GM18517 (cell line): ENCODE measurements around the gene RAB12.
"Not testable (repeated sequence)": the region's sequence is repeated elsewhere in the genome, so short reads cannot be mapped to it uniquely, and the experiment has no call there.

Experiments
- ATAC-seq: cut with Tn5 transposase; IDR thresholded peaks from one replicate; pipeline ENCODE4 v1.9.1; 2021; ENCODE audit warnings: mild to moderate bottlenecking, moderate library complexity; ENCODE audit not compliant: unreplicated experiment

RAB12 gene, protein sequence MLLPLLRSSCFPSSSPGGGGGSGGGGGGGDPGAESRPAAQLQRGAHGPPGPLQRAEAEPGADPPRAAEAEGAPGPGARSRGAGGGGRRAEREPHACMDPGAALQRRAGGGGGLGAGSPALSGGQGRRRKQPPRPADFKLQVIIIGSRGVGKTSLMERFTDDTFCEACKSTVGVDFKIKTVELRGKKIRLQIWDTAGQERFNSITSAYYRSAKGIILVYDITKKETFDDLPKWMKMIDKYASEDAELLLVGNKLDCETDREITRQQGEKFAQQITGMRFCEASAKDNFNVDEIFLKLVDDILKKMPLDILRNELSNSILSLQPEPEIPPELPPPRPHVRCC

DNA sequence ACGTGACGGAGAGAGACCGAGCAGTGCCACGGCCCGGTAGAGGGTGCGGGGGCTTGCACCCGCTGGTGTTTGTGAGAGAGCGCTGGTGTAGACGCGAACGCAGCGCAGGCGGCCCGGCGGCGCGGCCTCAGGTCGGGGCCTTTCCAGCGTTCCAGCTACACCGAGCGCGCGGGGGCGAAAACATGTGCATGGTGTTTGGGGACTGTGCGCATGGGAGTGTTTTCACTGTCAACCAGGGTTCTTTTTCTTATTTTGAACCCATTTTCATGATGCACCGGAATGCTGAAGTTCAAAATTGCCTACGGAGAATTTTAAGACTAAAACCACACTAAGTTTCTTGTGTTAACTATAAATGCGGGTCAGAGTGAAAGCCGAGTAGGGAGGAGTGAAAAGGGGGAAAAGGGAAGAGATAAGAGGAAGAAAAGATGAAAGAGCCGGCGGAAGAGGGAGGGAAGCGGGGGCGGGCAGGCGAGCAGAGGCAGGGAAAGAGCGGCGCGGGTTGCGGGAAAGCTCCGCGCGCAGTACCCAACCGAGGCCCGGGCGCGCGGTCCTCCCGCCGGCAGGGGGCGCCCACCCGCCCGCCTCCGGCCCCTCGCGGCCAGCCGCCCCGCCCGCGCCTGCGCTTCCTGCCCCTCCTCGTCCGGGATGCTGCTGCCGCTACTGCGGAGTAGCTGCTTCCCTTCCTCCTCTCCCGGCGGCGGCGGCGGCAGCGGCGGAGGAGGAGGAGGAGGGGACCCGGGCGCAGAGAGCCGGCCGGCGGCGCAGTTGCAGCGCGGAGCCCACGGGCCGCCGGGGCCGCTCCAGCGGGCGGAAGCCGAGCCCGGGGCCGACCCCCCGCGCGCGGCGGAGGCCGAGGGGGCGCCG, at the start of gene RAB12:
Gene RAB12, plus strand, starts transcription at position 643 of the 864 bp plus-strand sequence. Its CDS starts 3 bp downstream, at position 646.
- no peak for ATAC-seq

DNA sequence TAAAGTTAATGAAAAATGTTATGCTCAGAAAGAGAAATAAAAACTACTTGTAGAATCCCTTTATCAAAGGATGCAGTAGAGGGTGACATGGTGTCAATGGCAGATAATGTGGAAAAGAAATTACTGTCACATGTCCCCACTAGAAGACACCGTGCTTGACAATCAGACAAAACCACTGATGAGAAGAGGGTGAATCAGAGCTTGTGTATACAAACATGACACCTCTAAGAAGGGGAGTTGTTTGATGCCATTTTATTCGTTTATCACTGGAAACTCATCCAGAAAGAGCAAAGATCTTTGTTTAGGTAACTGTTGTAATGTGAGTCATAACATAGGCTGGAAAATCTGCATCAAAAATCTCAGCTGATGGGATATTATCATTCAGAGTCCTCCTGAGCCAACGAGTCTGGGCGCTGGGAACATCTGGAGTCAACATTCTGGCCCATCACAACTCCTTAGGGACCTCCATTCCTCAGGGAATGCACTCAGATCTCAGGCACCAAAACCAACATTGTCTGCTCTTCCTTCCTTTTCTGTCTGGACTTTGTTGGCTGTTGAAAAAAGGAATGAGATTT, 49.5 kb upstream of the RAB12 start:
- no peak for ATAC-seq

DNA sequence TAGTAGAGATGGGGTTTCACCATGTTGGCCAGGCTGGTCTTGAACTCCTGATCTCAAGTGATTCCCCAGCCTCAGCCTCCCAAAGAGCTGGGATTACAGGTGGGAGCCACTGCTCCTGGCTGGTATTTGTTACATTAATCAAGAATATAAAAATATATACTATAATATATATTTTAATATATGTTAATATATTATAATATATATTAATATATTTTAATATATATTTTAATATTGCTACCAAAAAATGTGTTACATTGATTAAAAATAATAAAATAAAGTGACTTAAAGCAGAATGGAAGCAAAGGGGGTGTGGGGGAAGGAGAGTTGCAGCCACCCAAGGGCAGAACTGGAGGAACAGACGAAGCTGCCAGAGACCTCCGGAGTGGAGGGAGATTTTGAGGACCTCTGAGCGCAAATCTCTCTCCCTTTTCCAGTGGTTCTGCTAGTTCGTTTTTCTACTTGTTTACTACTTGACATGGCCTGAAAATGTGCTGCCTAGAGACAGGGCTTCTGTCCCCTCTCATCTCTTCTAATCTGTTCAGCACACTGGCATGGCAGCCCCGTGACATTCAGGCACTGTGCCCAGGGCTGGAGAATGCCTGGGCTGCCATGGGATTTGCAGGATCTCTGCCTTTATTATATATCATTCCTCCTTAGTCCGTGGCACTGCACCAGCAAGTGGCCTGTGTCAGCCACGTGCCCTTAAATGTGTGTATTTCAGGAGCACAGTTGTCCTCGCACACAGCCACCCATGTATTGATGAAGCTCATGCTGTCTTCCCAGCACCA, 47.9 kb upstream of the RAB12 start:
- no peak for ATAC-seq

DNA sequence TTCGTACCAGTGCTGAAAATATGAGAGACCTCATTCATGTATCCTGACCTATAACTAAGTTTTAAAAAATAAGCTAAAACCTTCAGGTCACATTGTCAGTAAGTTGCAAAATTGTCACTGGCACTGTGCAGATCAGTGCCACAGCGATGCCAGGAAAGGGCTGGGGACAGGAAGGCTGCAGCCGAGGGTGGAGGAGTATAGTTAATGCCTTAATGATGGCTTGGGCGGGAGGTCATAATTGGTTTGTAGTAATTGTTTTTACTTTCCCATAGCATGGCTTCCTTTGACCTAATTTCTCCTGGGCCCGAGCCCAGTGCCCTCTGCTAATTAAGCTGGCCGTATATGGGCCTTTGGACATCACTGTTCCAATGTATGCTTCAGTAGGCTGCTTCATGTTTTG, 47.2 kb upstream of the RAB12 start:
- ATAC-seq, result no peak

DNA sequence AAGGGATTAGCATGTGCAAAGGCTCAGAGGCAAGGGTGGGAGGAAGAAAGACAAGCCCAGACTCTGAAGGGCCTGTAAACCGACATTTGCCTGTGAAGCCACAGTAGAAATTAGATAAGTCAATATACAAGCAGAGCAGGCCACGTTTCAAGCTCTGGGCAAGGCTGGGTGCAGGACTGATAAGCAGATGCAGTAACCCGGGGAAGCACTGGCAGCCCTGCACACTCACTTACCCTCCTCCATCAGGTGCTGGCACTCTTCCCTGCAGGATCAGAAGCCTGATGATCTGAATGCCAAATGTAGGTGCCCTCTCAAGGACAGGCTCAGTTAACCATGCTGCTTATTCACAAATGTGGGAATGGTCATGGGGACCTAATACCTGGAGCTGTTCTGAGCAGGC, 46.3 kb upstream of the RAB12 start:
- no peak for ATAC-seq

DNA sequence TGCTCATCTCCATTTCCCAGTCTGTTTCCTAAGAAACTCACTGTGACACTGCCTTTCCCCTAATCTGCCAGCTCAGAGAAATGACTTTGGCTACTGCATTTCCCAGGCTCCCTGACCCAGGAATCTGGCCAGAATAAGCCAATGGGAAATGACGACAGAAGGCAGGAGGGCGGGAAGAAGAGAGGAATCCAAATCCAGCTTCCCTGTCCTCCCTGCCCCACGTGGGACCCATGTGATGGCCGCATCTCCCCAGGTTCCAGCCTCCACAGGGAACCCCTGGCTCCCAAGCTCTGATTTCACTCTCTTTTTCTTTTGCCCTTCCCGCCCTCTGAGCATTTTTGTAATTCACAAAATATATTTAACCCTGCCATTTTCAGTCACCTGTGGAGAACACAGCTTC, 37.8 kb upstream of the RAB12 start:
- no peak for ATAC-seq

DNA sequence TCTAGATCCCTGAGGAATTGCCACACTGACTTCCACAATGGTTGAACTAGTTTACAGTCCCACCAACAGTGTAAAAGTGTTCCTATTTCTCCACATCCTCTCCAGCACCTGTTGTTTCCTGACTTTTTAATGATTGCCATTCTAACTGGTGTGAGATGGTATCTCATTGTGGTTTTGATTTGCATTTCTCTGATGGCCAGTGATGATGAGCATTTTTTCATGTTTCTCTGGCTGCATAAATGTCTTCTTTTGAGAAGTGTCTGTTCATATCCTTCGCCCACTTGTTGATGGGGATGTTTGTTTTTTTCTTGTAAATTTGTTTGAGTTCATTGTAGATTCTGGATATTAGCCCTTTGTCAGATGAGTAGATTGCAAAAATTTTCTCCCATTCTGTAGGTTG, 35.5 kb upstream of the RAB12 start:
- ATAC-seq, result not testable (repeated sequence)

DNA sequence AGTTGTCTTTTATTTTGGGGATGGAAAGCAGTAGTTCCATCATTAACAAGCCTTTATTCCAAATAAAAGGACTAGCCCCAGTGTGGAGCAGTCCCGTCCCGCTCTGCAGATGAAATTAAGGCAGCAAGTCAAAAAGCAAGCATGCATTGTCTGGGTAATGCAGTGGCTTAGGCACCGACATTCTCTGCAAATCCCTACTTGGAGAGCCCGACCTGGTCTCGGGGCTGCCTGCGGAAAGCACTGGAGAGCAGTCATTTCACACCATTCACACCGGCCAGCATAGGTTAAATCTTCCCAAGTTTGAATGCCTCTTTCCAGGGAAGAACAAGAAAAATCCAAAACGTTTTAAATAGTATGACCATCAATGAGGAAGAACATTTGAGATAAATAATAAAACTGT, 24.4 kb upstream of the RAB12 start:
- ATAC-seq, result no peak

DNA sequence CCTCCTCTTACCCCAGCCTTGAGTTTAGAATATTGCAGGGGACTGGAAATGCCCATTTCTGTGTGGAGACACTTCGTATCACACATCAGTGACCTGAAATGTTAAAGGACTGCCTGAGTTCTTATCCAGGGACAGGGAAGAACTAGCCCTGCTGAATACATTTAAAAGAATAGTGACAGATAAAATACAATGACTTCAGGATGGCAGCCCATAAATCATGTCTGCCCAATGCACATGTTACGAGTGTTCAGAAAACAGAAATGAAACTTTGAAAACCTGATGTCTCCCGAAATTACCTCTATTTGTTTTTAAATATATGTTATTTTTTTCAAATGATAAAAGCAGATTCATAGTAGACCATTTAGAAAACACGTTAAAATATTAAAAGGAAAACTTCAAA, 22.3 kb upstream of the RAB12 start:
- no peak for ATAC-seq

DNA sequence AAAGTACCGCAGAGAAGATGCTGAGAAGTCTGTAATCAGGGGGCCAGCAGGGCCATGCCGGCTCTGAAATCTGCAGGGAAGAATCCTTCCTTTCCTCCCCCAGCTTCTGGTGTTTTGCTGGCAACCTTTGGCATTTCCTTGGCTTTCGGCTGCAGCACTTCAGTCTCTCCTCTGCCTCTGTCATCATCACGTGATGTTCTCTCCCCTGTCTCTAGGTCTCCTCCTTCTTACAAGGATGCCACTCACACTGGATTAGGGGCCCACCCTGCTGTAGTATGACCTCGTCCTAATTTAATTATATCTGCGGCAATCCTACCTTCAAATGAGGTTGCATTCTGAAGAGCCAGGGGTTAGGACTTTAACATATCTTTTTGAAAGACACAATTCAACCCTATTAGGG, 13.8 kb upstream of the RAB12 start:
- ATAC-seq, result no peak

DNA sequence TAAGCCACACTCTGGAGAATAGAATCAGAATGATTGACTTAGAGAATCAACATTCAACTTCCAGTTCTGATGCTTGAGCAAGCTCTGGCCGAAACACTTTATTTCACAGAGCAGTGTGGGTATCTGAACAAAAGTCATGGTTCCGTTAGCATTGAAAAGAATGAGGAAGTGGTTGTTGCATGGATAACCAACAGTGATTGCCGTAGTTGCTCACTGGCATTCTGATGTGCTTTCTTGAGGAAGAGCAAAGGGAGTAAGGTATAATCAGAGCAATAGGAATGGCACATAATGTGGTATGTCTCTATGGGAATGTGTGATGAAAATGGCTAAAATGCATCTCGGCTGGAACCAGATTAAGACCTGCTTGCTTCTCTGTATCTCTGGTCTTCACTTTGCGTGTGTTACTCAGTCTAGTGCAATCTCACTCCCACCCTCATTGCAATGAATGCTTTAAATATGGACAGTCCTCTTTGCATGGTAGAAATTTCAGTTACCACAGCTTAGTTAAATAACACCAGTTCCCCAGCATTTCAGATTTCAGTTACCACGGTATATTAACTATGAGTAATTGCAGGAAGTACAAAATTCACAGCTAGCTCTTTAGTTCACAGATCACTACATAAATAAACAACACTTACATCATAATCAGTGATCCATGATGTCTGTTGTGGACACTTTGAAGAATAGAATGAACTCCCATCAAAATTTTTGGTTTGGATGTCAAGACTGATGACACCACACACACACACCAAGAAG, 7.8 kb upstream of the RAB12 start:
- peak; percentile 71 for ATAC-seq

DNA sequence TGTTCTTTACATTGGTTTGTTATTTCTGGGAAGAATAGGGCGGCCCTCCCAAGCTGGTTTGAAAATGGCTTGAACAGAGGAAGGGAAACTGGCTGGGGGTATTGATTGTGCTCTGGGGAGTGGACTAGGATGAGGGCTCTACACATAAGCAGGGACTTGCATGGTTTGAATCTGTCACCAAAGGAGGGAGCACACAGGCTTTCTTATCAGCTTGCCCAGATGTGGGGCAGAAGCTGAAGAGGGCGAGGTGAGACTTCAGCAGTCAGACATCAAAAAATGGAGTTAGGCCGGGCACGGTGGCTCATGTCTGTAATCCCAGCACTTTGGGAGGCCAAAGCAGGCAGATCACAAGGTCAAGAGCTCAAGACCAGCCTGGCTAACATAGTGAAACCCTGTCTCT, 7.2 kb upstream of the RAB12 start:
- peak; percentile 12 for ATAC-seq

DNA sequence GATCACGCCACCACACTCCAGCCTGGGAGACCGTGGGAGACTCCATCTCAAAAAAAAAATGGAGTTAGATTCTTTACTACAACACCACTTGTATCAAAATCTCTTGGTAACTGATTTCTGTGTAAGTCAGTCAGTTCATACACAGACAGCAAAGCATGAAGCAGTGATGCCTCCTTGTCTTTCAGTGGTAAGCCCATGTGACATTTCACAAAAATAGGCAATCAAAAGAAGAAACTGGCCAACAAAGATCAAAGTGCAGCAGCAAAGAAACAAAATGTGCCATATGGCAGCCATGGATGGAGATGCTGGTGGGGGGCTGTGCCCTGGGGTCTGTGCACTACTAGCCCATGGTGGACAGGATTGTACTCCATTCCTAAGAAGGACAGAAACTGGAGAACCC, 6.7 kb upstream of the RAB12 start:
- ATAC-seq, result no peak

DNA sequence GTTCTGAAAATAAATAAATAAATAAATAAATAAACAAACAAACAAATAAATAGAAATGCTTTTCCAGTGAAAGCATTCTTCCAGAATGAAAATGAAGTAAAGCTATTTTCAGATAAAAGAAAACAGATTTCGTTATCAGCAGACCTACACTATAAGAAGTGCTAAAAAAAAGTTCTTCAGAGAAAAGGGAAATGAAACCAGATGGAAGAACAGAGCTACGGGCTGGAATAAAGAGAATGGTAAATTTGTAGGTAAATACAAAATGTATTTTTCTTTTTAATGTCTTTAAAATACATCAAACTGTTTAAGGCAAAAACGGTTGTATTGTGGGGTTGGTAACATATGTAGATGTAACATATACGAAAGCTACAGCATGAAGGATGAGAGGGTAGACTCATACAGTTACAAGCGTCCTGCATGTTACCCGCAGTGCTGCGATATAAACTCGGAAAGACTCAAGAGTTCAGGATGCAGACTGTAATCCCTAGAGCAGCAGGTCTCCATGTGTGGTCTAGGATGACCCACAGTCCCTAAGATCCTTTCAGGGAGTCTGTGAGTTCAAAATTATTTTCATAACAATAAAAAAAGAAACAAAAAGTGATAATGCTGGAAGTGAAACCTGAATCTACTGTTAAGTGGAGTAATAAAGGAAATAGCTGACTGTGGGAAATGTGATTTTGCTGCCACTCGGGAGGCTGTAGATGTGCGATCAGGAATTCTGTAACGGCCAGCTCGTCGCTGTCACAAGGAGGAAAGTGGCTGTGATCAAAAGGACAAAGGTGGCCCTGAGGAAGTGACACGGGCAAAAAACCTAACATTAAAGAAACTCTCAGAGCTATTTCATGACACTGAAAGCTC, 5.3 kb upstream of the RAB12 start:
- peak; percentile 37 for ATAC-seq

DNA sequence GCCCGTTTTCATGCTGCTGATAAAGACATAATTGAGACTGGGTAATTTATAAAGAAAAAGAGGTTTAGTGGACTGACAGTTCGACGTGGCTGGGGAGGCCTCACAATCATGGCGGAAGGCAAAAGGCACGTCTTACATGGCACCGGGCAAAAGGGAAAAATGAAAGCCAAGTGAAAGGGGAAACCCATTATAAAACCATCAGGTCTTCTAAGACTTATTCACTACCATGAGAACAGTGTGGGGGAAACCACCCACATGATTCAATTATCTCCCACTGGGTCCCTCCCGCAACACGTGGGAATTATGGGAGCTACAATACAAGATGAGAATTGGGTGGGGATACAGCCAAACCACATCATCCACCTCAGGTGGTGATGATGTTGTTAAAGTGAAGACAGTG, 3.3 kb upstream of the RAB12 start:
- ATAC-seq, result no peak

DNA sequence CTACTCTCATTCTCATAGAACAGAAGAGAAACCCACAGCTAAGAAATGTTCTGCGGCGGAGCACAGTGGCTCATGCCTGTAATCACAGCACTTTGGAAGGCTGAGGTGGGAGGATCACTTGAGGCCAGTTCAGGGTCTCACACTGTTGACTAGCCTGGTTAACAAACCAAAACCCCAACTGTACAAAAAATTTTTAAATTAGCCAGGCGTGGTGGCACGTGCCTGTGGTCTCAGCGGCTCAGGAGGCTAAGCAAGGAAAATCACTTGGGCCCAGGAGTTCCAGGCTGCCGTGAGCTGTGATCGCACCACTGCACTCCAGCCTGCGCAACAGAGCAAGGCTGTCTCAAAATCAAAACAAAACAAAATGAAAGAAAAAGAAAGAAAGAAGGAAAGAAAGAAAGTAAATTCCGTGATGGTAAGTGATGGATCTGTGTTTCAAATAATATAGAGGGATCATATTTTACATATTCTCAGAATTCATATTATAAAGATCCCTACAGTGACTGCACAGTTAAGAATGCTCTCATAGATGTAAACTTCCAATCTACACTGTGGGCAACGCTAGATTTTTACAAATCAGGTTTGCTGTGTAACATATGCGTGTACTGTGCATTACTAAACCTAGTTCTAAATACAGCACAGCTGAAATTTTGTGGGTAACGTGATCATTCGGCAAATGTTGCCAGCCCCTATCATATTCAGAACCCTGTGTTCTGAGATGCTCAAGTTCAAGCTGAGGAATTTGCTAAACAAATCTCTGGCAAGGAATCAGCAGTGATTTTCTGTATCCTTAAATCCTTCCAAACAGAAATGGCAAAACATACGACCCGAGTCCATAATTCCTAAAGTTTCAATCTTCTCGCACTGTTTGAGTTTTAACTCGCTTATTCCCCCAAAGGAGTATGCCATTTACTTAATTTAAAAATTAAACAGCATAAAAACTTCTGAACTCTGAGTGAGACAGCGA, 1.2 kb upstream of the RAB12 start:
- ATAC-seq, result no peak

DNA sequence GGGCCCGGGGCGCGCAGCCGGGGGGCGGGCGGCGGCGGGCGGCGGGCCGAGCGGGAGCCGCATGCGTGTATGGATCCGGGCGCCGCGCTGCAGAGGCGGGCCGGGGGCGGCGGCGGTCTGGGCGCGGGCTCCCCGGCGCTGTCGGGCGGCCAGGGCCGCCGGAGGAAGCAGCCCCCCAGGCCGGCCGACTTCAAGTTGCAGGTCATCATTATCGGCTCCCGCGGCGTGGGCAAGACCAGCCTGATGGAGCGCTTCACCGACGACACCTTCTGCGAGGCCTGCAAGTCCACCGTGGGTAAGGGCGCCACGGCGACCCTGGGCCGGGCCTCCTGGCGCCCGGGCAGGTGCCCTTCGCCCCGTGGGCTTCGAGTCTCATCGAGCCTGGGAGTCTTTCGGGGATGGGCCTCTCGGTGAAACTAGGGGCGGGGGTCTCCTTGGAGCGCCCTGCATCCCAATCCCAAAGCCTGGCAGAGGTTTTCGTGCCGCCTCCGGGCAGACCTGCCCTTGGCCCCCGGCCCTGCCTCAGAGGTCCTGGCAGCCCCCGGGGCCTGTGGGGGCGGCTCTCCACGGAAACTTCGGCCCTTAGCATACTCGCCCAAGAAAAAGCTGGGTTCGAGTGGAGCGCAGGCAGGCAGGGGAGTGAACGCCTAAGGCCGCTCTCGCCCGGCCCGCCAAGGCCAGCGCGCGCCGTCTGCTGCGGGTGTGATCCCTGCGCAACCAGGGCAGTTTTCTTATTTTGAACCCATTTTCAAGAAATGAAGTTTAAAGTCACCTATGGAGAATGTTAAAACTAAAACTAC, 622 bp downstream of the RAB12 start:
- no peak for ATAC-seq

DNA sequence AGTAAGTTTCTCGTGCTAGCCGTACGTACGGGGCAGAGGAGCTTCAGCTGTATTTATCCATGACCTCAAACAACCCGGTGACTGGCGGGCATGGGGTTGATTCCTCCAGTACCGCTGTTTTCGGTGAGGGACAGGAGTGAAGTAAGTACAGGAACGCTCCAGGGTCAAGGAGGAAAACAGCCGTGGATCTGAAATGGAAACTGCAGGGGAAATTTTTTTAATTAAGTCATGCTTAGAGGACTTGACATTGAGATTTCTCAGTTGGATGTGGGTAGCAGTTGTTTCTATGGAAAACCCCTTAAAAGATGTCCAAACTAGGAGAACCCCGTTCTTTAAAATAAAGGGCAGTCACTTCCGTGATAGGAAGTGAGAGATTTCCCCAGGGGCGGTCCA, 1.2 kb downstream of the RAB12 start:
- no peak for ATAC-seq
